GM12891 (cell line): Measurements from ENCODE around the gene SHISA9.

Source experiments
- POLR2A ChIP-seq: IDR thresholded peaks from 2 replicates; pipeline ENCODE4 v1.6.1; 2011; ENCODE audit warnings: low read depth, low read length, control low read depth
- POLR2AphosphoS5 ChIP-seq: IDR thresholded peaks from 2 replicates; pipeline ENCODE4 v1.6.1; 2011; ENCODE audit warnings: low read depth, low read length, control low read depth
- SPI1 ChIP-seq: IDR thresholded peaks from 2 replicates; pipeline ENCODE4 v1.6.1; 2011; ENCODE audit warnings: low read depth, low read length, control low read depth
- TAF1 ChIP-seq: IDR thresholded peaks from 2 replicates; pipeline ENCODE4 v1.6.1; 2011; ENCODE audit warnings: low read depth, low read length, control low read depth

GRCh38 chr16:13014476-13014875 lies 113.1 kb downstream of the SHISA9 start:
- TF ChIP-seq TAF1: no peak
- no peak for TF ChIP-seq POLR2A
- no peak for TF ChIP-seq POLR2AphosphoS5
- TF ChIP-seq SPI1: no peak
